Ishikawa (cell line): ENCODE results near the gene ITGB8.

Source experiments
- CEBPB ChIP-seq: IDR thresholded peaks from 2 replicates; pipeline ENCODE4 v1.6.1; 2012
- CREB1 ChIP-seq: IDR thresholded peaks from 2 replicates; pipeline ENCODE4 v1.6.1; 2012; ENCODE audit warnings: low read depth
- EGR1 ChIP-seq: IDR thresholded peaks from 2 replicates; pipeline ENCODE4 v1.6.1; 2012
- EP300 ChIP-seq: IDR thresholded peaks from 2 replicates; pipeline ENCODE4 v1.6.1; 2012; ENCODE audit warnings: borderline replicate concordance
- NFIC ChIP-seq: IDR thresholded peaks from 2 replicates; pipeline ENCODE4 v1.6.1; 2012
- RAD21 ChIP-seq: IDR thresholded peaks from 2 replicates; pipeline ENCODE4 v1.6.1; 2012; ENCODE audit warnings: low read depth
- REST ChIP-seq: IDR thresholded peaks from 2 replicates; pipeline ENCODE4 v1.6.1; 2012; ENCODE audit warnings: low read depth, mild to moderate bottlenecking
- TAF1 ChIP-seq: IDR thresholded peaks from 2 replicates; pipeline ENCODE4 v1.6.1; 2012; ENCODE audit warnings: low read depth, mild to moderate bottlenecking
- TCF12 ChIP-seq: IDR thresholded peaks from 2 replicates; pipeline ENCODE4 v1.6.1; 2012; ENCODE audit warnings: low read depth
- TEAD4 ChIP-seq: IDR thresholded peaks from 2 replicates; pipeline ENCODE4 v1.6.1; 2012
- USF1 ChIP-seq: IDR thresholded peaks from 2 replicates; pipeline ENCODE4 v1.6.1; 2012
- YY1 ChIP-seq: IDR thresholded peaks from 2 replicates; pipeline ENCODE4 v1.6.1; 2012; ENCODE audit warnings: low read depth
- ZBTB7A ChIP-seq: IDR thresholded peaks from 2 replicates; pipeline ENCODE4 v1.6.1; 2012; ENCODE audit warnings: low read depth
- TF ChIP-seq, protein P1 (sequence below): IDR thresholded peaks from 2 replicates; pipeline ENCODE4 v1.6.1; 2012

- TF ChIP-seq TEAD4: no peak
- TF ChIP-seq EP300: no peak
- TF ChIP-seq RAD21: no peak
- no peak for TF ChIP-seq REST
- TF ChIP-seq ZBTB7A: no peak
- TF ChIP-seq EGR1: no peak
- no peak for TF ChIP-seq CEBPB
- TF ChIP-seq, protein P1, sequence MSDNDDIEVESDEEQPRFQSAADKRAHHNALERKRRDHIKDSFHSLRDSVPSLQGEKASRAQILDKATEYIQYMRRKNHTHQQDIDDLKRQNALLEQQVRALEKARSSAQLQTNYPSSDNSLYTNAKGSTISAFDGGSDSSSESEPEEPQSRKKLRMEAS: no peak
- no peak for TF ChIP-seq TCF12
- no peak for TF ChIP-seq YY1
- TF ChIP-seq TAF1: no peak
- no peak for TF ChIP-seq NFIC
- TF ChIP-seq CREB1: no peak
- TF ChIP-seq USF1: no peak
Measured at GRCh38 chr7:20296901-20297300, 33.8 kb upstream of the ITGB8 start.
